Mesenchymal stem cell (in vitro differentiated cells and primary cell): ENCODE measurements around the gene GIGYF2.
A peak's percentile ranks its signal among the peaks of the same experiment; 100 is the strongest.
"Not testable (repeated sequence)": the region's sequence is repeated elsewhere in the genome, so short reads cannot be mapped to it uniquely, and the experiment has no call there.

ENCODE experiments used
- DNase-seq: peaks from one replicate; pipeline ENCODE4 v3.0.0-alpha.2; 2013
- H2AFZ ChIP-seq: one replicate; pipeline ENCODE4 v1.6.1; 2013; ENCODE audit warnings: low read depth, mild to moderate bottlenecking, control low read depth, inconsistent platforms, low read length, moderate library complexity
- H2AK5ac ChIP-seq: 2 replicates; pipeline ENCODE4 v1.6.1; 2013; ENCODE audit warnings: low read length, moderate library complexity, mild to moderate bottlenecking, inconsistent platforms; ENCODE audit not compliant: severe bottlenecking
- H2BK120ac ChIP-seq: one replicate; pipeline ENCODE4 v1.6.1; 2013; ENCODE audit warnings: low read depth, mild to moderate bottlenecking, inconsistent platforms, low read length, moderate library complexity
- H2BK12ac ChIP-seq, 2 experiments: one replicate each; pipeline ENCODE4 v1.6.1; 2013; ENCODE audit warnings: inconsistent platforms in 2 of 2, low read length in 2 of 2, mild to moderate bottlenecking in 2 of 2, moderate library complexity in 2 of 2, control low read depth in 1 of 2
- H2BK15ac ChIP-seq: one replicate; pipeline ENCODE4 v1.6.1; 2013; ENCODE audit warnings: mild to moderate bottlenecking, low read depth, inconsistent platforms; ENCODE audit not compliant: poor library complexity, severe bottlenecking
- H2BK5ac ChIP-seq: 2 replicates; pipeline ENCODE4 v1.6.1; 2013; ENCODE audit warnings: low read depth, mild to moderate bottlenecking, low read length, control low read depth, inconsistent platforms; ENCODE audit not compliant: poor library complexity, severe bottlenecking
- H3K14ac ChIP-seq, 2 experiments: one replicate each; pipeline ENCODE4 v1.6.1; 2013; ENCODE audit warnings: inconsistent platforms in 2 of 2, low read length in 2 of 2, control low read depth in 1 of 2, mild to moderate bottlenecking in 1 of 2, moderate library complexity in 1 of 2
- H3K18ac ChIP-seq, 2 experiments: one replicate each; pipeline ENCODE4 v1.6.1; 2013; ENCODE audit warnings: inconsistent platforms in 2 of 2, low read length in 2 of 2, control low read depth in 1 of 2, low read depth in 1 of 2, mild to moderate bottlenecking in 1 of 2
- H3K23ac ChIP-seq, 2 experiments: one replicate each; pipeline ENCODE4 v1.6.1; 2013; ENCODE audit warnings: inconsistent platforms in 2 of 2, low read length in 2 of 2, mild to moderate bottlenecking in 2 of 2, moderate library complexity in 2 of 2, control low read depth in 1 of 2
- H3K27ac ChIP-seq: 2 replicates; pipeline ENCODE4 v1.5.1; 2013; ENCODE audit warnings: mild to moderate bottlenecking, moderate library complexity, low read length, control low read depth, inconsistent platforms; ENCODE audit not compliant: poor library complexity, severe bottlenecking
- H3K27me3 ChIP-seq, 2 experiments: 2 replicates each; pipeline versions ENCODE4 v1.6.1 to v1.7.0; 2013; ENCODE audit warnings: low read length in 2 of 2, mild to moderate bottlenecking in 2 of 2, moderate library complexity in 2 of 2, control low read depth in 1 of 2, inconsistent platforms in 1 of 2; ENCODE audit not compliant: control insufficient read depth in 1 of 2, insufficient read depth in 1 of 2
- H3K36me3 ChIP-seq, 2 experiments: 2 replicates each; pipeline versions ENCODE4 v1.6.1 to v1.7.0; 2013; ENCODE audit warnings: low read length in 2 of 2, control low read depth in 1 of 2, inconsistent platforms in 1 of 2, low read depth in 1 of 2, mild to moderate bottlenecking in 1 of 2; ENCODE audit not compliant: insufficient read depth in 2 of 2, control insufficient read depth in 1 of 2
- H3K4ac ChIP-seq, 2 experiments: one replicate each; pipeline ENCODE4 v1.6.1; 2013; ENCODE audit warnings: inconsistent platforms in 2 of 2, low read length in 2 of 2, mild to moderate bottlenecking in 2 of 2, moderate library complexity in 2 of 2, control low read depth in 1 of 2, low read depth in 1 of 2
- H3K4me1 ChIP-seq: 2 replicates; pipeline ENCODE4 v1.6.1; 2013; ENCODE audit warnings: low read depth, low read length, control low read depth; ENCODE audit not compliant: control insufficient read depth, insufficient read depth
- H3K4me2 ChIP-seq: 2 replicates; pipeline ENCODE4 v1.6.1; 2013; ENCODE audit warnings: low read length, mild to moderate bottlenecking, inconsistent platforms; ENCODE audit not compliant: poor library complexity, severe bottlenecking
- H3K4me3 ChIP-seq, 2 experiments: 2 replicates each; pipeline versions ENCODE4 v1.5.1 to v1.7.0; 2013; ENCODE audit warnings: low read length in 2 of 2, mild to moderate bottlenecking in 2 of 2, control low read depth in 1 of 2, low read depth in 1 of 2; ENCODE audit not compliant: insufficient read depth in 1 of 2
- H3K79me1 ChIP-seq: replicated peaks from 2 replicates; pipeline ENCODE4 v1.6.1; 2013; ENCODE audit warnings: mild to moderate bottlenecking, control low read depth, low read length, inconsistent platforms; ENCODE audit not compliant: poor library complexity, severe bottlenecking
- H3K9ac ChIP-seq: 2 replicates; pipeline ENCODE4 v1.7.0; 2013; ENCODE audit warnings: mild to moderate bottlenecking, low read length, moderate library complexity
- H3K9me3 ChIP-seq: 2 replicates; pipeline ENCODE4 v1.7.0; 2013; ENCODE audit warnings: mild to moderate bottlenecking, low read length; ENCODE audit not compliant: control insufficient read depth
- H4K8ac ChIP-seq: one replicate; pipeline ENCODE4 v1.6.1; 2013; ENCODE audit warnings: inconsistent platforms, mild to moderate bottlenecking, low read length, moderate library complexity
- H4K91ac ChIP-seq: one replicate; pipeline ENCODE4 v1.6.1; 2013; ENCODE audit warnings: mild to moderate bottlenecking, low read length, inconsistent platforms
- WGBS: methylation state at CpG from one replicate; pipeline ENCODE4 v1.1.7; 2013; ENCODE audit warnings: mixed read lengths; 5-methylcytosine and 5-hydroxymethylcytosine counted together

GIGYF2 gene

GRCh38 chr2:232846055-232846454, 148.9 kb downstream of the GIGYF2 start:
- Histone ChIP-seq H3K23ac (no peak overlapping the region), H3K4me3 (no peak overlapping the region), H4K8ac (no peak overlapping the region), H2BK12ac (no peak overlapping the region), H2AK5ac (no peak overlapping the region), H3K18ac (no peak overlapping the region), H4K91ac (no peak overlapping the region), H2BK5ac (no peak overlapping the region), H3K36me3 (peaks cover 32 to 94% of the 10 kb centered on the region in 2 experiments), H2BK15ac (no peak overlapping the region), H2BK120ac (no peak overlapping the region), H3K9me3 (no peaks in the 10 kb centered on the region), H3K27ac (no peak overlapping the region), H3K14ac (no peak overlapping the region), H3K4ac (no peak overlapping the region), H3K79me1 (peaks cover 21% of the 10 kb centered on the region), H3K4me2 (no peak overlapping the region), H3K27me3 (no peaks in the 10 kb centered on the region), H2AFZ (no peak overlapping the region), H3K9ac (no peak overlapping the region), H3K4me1 (no peaks in the 10 kb centered on the region)
- DNase-seq = no peak

- Histone ChIP-seq H3K18ac (no peak overlapping the region), H2BK120ac (no peak overlapping the region), H3K36me3 (peaks cover 28 to 71% of the 10 kb centered on the region in 2 experiments), H3K23ac (no peak overlapping the region), H3K4ac (no peak overlapping the region), H3K79me1 (peaks cover 8% of the 10 kb centered on the region), H3K9me3 (no peaks in the 10 kb centered on the region), H2AFZ (no peak overlapping the region), H3K27me3 (no peaks in the 10 kb centered on the region), H3K9ac (no peak overlapping the region), H4K91ac (no peak overlapping the region), H2BK5ac (no peak overlapping the region), H3K4me1 (peaks cover 5% of the 10 kb centered on the region), H3K27ac (no peak overlapping the region), H3K14ac (no peak overlapping the region), H2AK5ac (no peak overlapping the region), H2BK12ac (no peak overlapping the region), H2BK15ac (no peak overlapping the region), H3K4me3 (no peak overlapping the region), H4K8ac (no peak overlapping the region), H3K4me2 (no peak overlapping the region)
- WGBS = 96% methylated on average over 3 of the region's 3 CpGs
- DNase-seq = no peak
These were observed 152.9 kb downstream of the GIGYF2 start for GRCh38 chr2:232850039-232850438.

- H2BK5ac ChIP-seq, H2AFZ ChIP-seq, H3K9ac ChIP-seq, H3K27me3 ChIP-seq, H3K23ac ChIP-seq, H2BK120ac ChIP-seq, H3K14ac ChIP-seq, H3K4me3 ChIP-seq, H2AK5ac ChIP-seq, DNase-seq, H3K4ac ChIP-seq, H3K4me2 ChIP-seq, H4K8ac ChIP-seq, H3K79me1 ChIP-seq, H4K91ac ChIP-seq, H3K27ac ChIP-seq, H2BK15ac ChIP-seq, H2BK12ac ChIP-seq, H3K18ac ChIP-seq, H3K9me3 ChIP-seq: not testable (repeated sequence)
- Histone ChIP-seq H3K36me3 (peaks cover 35 to 68% of the 10 kb centered on the region in 2 experiments), H3K4me1 (peaks cover 14% of the 10 kb centered on the region)
- WGBS = 88% methylated on average over 10 of the region's 11 CpGs
These were observed 154.9 kb downstream of the GIGYF2 start for GRCh38 chr2:232852081-232852480.

DNA sequence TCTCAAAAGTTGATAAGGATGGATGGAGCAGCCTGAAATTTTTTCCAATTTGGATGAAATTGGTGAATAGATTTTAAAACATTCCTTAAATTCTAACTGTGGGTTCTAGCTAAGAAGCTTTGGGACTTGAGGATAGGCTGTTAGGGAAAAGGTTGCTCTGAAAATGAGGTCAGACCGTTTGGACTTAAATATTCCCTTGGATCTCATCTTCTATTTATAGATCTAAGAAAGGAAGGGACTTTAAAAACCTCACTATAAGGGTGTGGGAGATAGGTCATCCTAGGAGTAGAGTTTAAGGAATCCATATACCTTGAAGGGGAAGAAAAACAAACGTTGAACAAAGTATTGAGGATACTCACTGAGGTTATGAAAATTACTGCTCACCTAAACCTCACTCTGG, 155.5 kb downstream of the GIGYF2 start:
- peaks cover 14% of the 10 kb centered on the region for H3K4me1 ChIP-seq
- no peak overlapping the region for H3K27ac ChIP-seq
- no peak overlapping the region for H3K4me3 ChIP-seq
- H3K14ac ChIP-seq = no peak overlapping the region
- H4K8ac ChIP-seq = no peak overlapping the region
- H2AFZ ChIP-seq = no peak overlapping the region
- H2BK120ac ChIP-seq = no peak overlapping the region
- H3K79me1 ChIP-seq = peaks cover 9% of the 10 kb centered on the region
- no peak overlapping the region for H4K91ac ChIP-seq
- no peak overlapping the region for H2AK5ac ChIP-seq
- H3K9ac ChIP-seq = peak overlapping the region; percentile 39
- no peak overlapping the region for H3K18ac ChIP-seq
- H3K9me3 ChIP-seq = no peaks in the 10 kb centered on the region
- 20% methylated on average over 1 of the region's 2 CpGs for WGBS
- no peak overlapping the region for H2BK12ac ChIP-seq
- H3K4ac ChIP-seq = no peak overlapping the region
- DNase-seq = no peak
- peaks cover 32 to 68% of the 10 kb centered on the region in 2 experiments for H3K36me3 ChIP-seq
- H2BK5ac ChIP-seq = no peak overlapping the region
- H3K27me3 ChIP-seq = no peaks in the 10 kb centered on the region
- no peak overlapping the region for H3K23ac ChIP-seq
- no peak overlapping the region for H2BK15ac ChIP-seq
- H3K4me2 ChIP-seq = no peak overlapping the region
